UCSD-AML1 (cell line): Measurements from ENCODE around the gene CADM1.

Experiments
- DNase-seq: peaks from one replicate; lab custom pipeline; 2025; ENCODE audit not compliant: unreplicated experiment; lab: John Stamatoyannopoulos, UW

The CADM1 gene

DNA sequence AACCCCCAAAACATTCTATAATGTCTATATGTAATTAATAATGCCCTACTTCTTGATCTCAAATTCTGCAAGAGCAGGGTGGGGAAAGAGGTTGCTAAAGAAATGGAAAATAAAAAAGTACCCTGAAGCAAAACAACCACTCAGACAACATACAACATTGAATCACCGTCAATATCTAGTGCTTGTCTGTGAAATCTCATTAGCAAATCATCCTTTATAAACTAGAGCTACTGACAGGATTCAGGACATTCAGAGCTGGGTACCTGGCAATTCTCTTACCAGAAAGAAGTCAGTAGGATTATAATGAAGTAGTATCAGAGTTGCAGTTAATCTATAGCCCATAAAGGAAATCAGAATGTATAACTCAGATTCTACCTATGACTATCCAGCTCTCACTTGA is 143.2 kb downstream of the CADM1 start:
- no peak for DNase-seq

DNA sequence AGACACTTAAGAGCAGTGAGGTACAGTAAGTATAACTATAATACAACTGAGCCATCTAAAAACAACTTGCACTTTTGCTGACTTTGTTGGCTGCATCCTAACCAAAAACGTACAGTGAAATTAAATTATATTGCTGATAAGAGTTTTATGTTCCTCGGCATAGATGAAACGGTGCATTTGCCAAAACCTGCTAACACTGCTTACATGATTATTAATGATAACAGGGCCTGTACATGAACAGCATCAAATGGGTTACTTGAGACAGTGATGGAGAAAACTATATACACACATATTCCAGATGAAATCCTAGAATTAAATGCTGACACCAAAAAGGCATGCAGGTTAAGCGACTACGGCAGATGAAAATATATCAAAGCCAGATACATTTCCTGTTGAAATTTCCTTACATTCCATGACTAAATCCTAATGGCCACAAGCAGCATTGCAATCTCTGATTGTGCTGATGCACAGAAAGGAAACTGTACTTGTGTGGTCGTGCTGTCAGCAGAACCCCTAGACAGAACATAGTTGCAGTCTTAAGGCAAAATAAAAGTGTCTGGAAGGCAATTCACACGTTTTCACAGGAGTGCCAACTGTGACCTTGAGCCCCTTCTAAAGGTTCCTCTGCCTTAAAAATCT is 143.9 kb downstream of the CADM1 start:
- DNase-seq: no peak

DNA sequence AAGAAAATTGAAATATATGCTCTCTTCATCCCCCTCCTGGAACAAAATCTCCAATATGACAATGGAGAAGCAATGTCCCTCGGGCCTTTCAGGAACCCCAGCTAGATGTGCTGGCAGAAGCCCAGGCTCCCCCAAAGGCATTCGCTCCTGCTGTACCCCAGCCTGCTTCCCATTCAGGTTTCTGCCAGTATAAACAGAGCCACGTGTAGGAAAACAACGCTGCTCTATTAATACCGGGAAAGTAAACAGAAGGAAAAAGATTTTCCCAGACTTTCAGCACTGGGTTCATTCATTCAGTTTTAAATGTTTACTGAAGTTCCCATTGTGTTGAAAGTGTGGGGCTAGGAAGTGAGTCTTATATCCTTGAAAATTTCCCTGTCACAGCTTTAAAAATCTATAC is 147.1 kb downstream of the CADM1 start:
- DNase-seq: no peak

DNA sequence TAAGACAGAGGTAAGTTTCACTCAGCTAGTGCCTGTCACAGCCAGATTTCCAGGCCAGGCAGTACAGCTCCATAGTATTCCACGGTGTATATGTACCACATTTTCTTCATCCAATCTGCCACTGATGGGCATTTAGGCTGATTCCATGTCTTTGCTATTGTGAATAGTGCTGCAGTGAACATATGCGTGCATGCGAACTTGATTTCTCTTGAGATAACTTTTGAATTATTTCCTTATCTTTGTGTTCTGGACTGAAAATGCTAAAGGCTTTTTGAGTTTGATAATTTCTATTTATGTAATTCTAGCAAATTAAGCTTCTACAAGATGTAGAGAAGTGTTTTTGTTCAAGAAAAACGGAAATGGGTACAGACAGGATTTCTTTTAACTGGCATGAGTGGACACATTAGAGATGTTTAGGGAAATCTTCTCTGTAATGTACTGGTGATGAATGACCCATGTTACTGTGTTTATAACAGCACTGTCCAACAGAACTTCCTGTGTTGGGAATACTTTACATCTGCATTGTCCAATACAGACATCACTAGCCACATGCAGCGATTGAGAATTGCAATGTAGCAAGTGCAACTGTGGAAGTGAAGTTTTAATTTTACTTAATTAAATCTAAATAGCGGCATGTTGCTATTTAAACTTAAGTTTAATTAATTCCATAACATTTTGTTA is 151.3 kb downstream of the CADM1 start:
- no peak for DNase-seq

DNA sequence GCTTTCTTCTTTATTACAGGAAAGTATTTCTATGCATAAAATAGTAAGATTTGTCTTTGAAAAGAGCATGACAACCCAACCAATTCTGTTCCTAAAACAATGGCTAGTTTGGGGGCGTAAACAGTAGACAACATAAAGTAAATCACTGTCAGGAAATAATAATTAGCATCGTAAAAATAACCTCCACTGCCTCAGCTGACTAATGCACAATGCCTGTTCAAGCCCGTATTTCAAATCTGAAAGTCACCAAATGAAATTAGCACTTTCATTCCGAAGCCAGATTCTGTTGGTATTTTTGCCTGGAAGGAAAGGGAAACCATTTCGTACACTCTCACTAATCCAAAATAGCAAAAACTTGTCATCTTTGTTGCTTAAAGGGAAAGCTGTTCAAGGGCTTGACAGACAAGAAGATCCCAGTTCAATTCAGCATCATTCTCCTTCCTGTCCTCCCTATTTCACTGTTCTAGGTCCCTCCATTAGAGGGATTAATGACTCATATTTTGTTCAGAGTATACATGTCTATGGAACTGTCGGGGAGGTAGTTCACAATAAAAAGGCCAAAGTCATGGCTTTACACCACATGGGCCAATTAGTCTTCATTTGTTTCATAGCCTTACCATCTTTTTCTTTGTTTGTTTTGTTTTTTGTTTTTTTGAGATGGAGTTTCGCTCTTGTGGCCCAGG is 154.7 kb downstream of the CADM1 start:
- no peak for DNase-seq

DNA sequence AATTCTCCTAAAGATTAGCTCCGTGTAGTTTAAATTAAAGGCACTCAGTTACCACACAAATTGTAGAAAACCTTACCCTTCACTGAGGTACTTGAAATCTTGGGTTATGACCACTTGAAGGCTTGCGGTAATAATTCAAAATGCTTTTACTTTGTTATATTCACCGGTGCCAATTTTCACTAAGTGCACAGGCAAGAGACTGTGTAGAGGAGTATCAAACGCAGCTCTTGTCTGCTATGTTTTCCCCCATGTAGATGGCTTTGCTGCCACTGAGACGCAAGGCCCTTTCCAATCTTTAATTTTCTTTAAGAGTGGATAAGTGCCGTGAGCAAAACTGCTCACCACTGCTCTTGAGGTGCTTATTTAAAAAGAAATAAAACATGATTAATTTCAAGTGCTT is 155.8 kb downstream of the CADM1 start:
- DNase-seq: no peak

DNA sequence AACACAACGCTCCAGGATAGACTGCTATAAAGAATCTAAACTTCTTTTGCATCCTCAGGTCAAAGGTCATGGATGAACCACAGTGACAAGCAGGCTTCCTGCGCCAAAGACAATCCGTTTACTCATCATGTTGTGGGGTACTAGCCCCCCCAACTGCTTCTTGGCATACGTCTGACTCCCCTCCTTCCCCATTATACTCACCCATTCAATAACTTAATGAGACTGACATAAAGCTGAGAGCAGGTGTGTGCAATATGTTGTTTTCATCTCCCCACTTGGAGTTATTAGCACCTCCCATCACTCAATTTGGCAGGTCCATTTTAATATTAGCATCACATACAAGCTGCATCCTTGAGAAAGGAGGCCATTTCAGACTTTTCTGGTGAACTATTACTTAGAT is 157.1 kb downstream of the CADM1 start:
- no peak for DNase-seq

DNA sequence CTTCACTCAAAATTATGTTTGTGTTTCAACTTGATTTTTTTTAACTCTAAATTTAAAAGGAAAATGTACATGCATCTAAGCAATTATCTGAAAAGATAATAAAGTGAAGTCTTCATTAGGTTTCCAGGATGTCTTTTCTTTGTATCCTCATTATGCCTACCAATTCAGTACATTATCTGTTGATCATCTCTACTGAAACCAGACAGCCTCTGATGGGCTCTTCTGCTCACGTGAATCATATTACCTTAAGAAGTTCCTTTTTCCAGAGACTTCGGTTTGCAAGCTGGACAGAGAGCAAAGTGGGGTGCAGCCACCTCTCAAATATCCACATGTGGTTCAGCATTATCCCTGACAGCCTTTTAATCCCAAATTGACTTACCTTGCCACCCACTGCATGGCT is 158.4 kb downstream of the CADM1 start:
- no peak for DNase-seq

DNA sequence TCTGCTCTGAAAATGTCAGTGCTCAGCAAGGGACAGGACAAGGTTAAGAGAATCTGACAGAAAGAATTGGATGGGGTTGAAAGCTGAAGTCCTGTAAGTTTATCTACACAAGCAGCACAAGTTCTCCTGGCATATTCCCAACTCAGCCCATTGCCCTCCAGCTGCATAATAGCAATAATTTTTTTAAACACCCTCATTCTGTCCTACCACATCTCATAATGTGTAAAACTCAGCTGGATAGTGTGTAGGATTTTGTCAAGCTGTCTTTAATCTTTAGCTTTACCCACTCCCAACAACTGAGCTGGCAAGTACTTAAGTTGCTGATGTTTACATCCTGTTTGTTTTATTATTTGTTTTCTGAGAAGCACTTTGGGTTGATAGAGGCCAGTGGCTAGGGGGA is 158.9 kb downstream of the CADM1 start:
- no peak for DNase-seq

DNA sequence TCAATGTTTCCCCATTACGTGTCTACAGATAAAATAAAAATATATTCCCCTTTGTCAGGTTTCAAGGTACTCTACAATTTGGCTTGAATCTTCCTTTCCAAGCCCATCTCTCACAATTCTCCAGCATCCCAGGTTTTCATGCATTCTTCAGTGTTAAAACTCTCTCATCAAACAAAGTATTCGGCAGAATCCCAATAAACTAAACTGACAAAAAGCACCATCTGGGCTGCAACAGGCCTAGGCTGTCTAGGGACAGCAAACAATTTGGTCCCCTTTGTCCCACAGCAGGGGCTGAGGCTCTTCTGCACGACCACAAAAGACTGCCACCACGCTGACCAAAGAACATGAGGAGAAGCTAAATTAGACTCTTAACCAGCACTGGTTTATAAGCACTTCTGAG is 159.4 kb downstream of the CADM1 start:
- DNase-seq: no peak

DNA sequence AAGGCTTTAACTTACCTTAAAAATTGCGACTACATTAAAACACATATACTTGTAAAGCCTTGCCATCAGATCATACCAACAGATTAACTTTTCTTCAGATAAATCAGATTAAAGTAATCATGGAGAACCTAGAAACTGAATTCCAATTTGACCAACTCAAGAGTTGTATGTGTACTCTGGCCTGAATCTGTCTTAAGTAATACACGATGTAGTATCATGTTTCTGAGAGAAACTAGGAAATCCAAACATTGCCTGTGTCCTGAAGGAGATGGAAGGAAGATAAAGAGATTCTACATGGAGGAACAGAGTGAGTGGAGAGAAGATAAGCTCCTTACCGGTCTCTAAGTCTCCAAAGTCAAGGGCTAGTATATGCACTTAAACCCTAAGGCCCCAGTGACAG is 162.1 kb downstream of the CADM1 start:
- DNase-seq: no peak

DNA sequence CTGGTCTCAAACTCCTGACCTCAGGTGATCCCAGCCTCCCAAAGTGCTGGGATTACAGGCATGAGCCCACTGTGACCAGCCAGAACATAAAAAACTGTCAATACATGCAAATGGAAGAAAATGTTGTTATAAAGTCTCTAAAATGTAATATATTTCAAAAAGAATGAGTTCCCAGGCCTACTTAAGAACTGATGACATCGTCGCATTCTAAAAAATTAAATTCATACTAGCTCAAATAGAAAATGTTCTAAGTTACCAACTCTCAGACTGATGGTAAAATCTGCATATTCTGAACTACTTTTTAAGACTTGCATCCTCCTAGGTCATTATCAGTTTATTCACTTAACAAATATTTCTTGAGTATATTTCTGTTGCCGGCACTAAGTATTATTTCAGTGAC is 163.3 kb downstream of the CADM1 start:
- DNase-seq: no peak

DNA sequence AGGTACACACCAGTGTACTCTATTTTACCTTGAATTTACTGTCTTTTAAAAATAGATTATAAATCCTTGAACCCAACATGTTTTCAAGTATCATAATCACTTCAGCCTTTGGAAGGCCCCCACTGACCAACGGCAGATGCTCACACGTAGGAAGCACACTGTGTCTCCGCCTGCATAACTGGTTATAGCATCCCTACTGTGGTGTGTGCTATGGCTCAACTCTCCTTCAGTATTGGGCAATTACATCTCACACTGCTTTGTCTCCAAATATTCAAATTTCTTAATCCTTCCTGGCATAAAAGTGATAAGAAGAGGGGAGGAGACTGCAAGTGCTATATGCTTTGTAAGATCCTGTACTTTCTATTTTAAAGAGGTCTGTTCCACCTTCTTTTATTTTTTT is 165.7 kb downstream of the CADM1 start:
- DNase-seq: no peak

DNA sequence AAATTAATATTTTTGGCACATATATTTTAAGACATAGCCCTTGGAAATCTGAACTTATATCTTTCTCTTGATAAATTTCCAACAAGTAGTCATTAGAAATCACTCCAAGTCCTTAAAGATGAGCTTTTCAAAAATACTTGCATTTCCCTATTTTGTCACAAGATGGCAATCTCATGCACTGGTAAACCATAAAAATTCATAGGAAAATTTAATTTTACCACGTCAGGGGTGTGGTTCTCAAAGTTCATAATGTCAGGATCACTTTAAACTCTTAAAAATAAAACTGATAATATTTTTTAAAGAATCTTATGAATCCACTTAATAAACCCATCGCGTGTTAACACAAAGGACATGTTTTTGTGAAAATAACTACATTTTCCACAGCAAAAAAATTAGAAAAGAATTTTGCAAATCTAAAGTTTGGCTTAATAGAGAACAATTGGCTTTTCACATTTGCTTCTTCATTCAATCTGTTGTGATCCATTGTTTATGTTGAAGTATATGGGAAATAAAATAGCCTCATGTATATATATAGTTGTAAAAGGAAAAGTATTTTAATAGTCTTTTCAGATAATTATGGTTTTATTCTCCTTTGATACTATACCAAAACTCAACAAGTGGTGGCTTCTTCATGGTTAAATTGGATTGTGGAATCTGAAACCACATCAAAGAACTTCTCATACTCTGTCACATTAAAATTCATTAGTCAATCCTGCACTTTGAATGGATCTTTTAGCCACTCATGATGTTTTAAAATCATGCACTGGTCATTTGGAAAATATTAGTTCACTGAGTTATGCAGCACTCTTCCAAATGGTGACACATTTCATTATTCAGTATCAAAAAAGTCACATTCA is 169.1 kb downstream of the CADM1 start:
- DNase-seq: no peak

DNA sequence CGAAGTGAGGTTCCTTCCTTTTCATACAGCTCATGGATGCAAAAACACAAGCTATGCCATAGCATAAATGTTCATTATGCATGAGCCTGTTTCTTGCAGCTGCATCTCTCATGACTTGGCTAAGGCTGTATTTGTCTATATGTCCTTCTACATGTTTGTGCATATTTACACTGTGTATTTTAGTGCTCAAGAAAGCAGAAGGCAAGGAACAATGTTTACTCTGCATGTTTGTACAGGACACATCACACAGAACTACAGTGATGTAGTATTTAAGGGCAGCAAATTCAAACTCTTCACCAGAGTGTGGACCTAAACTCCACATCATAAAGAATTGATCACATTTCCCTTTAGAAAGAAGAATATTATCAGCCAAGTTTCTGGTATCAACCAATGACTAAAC is 170.3 kb downstream of the CADM1 start:
- DNase-seq: no peak

DNA sequence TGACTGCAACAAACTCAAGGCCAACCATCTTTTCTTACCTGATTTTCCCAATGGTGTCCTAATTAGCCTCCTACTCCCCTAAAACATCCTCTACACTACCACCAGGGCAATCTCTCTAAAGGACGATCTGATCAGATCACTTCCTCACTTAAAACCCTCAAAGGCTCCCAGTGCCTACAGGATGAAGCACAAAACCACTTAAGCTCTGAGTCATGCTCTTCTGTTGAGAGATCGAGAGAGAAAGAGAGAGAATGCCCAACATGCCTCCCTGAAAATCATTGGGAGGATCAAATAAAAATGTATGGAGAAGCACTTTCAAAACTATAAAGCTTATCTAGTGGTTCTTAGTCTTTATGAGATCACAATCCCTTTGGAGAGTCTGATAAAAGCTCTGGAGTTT is 171.1 kb downstream of the CADM1 start:
- DNase-seq: no peak

DNA sequence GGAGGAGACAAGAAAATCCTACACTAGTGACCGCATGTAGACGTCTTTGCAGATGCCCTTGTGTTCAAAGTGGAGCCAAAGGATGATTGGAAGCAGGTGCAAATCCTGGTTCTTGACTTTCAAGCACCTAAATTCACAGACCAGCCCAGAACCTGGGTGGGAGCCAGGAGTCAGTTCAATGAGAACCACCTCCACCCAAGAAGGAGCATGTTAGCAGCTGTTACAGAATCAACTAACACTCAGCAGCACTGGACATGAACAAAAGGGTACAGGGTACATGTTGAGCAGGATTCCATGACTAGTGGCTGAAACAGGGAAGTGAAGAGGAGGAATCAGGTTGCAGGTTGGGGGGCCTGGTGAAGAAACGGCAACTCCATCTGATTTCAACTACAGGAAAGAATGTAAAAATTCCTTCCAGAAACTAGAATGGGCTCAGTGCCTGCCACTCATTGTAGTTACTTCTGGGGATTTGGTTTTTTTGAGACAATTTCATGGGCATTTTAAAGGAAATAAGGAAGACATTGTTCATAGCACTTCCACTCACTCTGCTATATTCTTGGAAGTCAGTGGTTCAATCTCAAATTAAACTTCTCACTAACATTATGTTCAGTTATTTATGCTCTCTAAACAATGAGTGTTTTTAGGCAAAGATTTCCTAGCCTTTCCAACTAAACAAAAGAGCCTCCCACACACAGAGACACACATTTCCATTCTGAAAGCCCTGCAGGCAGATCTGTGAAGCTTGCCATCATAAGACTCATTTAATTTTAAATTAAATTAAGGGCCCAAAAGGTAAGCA is 173.3 kb downstream of the CADM1 start:
- no peak for DNase-seq

DNA sequence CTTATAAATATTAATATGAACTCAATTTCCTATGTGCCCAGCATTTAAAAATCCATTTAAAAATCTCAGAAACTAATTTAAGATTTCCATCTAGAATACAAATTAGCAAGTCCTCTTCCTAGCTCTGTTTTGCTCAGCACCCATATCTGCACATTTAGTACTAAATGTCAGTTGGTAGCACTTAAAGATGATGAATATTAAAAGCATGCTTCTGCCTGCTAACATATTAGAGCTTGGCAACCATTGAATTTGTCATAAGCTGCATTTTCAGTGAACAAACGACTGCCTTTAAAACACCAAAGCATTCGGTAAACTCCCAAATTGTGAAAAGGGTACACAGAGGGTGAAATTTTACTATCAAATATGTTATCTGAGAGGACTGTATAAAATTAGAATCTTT is 177.7 kb downstream of the CADM1 start:
- no peak for DNase-seq

DNA sequence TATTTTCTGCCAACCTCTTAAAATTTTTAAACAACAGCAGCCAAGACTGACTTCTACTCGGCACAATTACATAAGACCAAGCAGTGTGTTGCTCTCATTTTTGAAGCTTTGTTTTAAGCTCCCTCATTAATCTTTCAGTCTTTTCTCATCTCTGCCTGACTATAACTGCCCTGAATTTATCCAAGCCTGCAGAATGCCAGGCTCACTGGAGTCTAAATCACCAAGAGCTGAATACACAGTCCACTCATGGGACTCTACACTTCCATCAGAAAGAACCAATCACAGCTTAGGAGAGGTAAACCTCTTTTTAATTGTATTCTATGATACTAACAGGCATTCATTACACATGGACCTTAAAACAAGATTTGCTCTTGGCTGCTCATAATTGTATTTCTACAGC is 178.7 kb downstream of the CADM1 start:
- DNase-seq: no peak

DNA sequence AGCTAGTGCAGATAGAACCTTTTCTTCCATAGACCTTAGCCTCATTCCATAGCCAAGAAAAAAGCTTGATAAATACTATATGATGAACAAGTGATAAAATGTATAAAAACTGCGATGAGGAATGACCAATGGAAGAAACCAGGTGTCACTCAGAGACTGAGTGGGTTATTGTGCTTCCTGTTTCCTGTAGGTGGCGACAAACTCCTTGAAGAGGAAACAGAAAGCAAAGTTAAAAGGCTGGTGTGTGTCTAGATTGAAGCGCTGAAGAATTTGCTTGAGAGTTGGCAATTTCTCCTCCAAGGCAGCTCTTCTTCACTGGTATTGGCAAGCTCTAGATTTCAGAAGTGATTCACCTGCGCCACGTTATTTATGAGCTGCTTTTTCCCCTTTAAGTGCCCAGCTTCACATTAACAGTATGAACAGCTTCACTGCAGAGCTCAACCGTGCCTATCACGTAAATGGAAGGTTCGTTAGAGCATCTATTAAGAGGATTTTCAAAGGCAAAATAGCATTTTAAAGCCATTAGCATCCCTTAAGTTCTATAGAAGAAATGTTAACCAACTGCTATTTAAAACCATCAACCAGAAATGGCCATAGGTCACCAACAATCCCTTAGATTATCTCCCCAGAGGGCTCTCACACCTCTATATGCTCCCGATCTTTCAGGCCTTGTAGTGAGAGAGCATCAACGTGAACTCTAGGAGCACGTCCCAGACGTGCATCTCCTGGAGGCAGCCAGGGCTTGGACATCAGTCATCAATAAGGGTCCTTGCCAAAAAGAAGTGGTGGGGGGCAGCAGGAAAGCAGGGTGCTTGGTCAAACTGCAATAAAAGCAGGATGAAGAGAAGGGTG is 179.4 kb downstream of the CADM1 start:
- DNase-seq: no peak
